Mononuclear cell (primary cell): Measurements from ENCODE around the gene MACO1. TPM values are rescaled to one million over a fixed set of nuclear protein-coding genes. Genes with fewer than 3 reads are reported as not detected.
A peak's percentile ranks its signal among the peaks of the same experiment; 100 is the strongest.
"Not testable (repeated sequence)": the region's sequence is repeated elsewhere in the genome, so short reads cannot be mapped to it uniquely, and the experiment has no call there.

Experiments
- H3K27me3 ChIP-seq: 2 replicates; pipeline ENCODE4 v1.6.0; 2011; ENCODE audit warnings: low read length, control low read depth; ENCODE audit not compliant: insufficient read depth
- H3K4me1 ChIP-seq: 2 replicates; pipeline ENCODE4 v1.5.1; 2011; ENCODE audit warnings: mild to moderate bottlenecking, low read length, control low read depth; ENCODE audit not compliant: insufficient read depth
- H3K4me3 ChIP-seq: 2 replicates; pipeline ENCODE4 v1.5.1; 2011; ENCODE audit warnings: mild to moderate bottlenecking, low read length, moderate library complexity
- H3K9me3 ChIP-seq: 2 replicates; pipeline ENCODE4 v1.5.1; 2011; ENCODE audit warnings: low read depth, mild to moderate bottlenecking, control low read depth, low read length
- total RNA-seq: library from RNA; depleted of rRNA; stranded (reverse); fragments of >200 nt; gene quantifications from one replicate; pipeline ENCODE4 v1.2.3, GENCODE V29; 2012

Gene MACO1
- total RNA-seq, 1 donor, result 23.6 TPM

DNA sequence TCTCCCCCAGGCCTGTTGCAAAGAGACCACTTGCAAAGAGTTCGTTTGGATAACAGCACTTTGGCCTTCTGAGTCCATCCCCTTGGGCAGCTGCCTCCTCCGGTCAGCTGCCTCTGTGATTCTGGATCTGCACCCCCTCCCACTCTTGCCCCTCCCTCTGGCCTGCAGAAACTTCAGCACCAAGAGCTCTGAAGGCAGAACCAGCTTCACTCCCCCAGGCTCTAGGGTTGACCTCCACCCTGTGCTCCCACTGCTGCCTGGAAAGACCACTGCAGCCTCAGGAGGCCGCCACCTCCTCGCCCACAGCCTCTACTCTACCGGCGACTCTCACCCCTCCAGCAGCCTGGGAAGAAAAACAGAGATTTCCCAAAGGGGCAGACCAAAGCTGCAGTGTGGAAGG is 16.5 kb upstream of the MACO1 start:
- not testable (repeated sequence) for H3K9me3 ChIP-seq, H3K4me3 ChIP-seq

GRCh38 chr1:25414578-25414977 is 16.1 kb upstream of the MACO1 start:
- not testable (repeated sequence) for H3K4me3 ChIP-seq, H3K9me3 ChIP-seq, H3K27me3 ChIP-seq, H3K4me1 ChIP-seq

More for the DNA sequence above, 16.5 kb upstream of the MACO1 start:
- H3K4me1 ChIP-seq, H3K27me3 ChIP-seq: not testable (repeated sequence)

GRCh38 chr1:25417280-25417679 is 13.4 kb upstream of the MACO1 start:
- not testable (repeated sequence) for H3K4me1 ChIP-seq, H3K27me3 ChIP-seq, H3K9me3 ChIP-seq, H3K4me3 ChIP-seq

- H3K27me3 ChIP-seq, H3K4me3 ChIP-seq, H3K9me3 ChIP-seq, H3K4me1 ChIP-seq: not testable (repeated sequence)
Measured at GRCh38 chr1:25419339-25419738, 11.4 kb upstream of the MACO1 start.

GRCh38 chr1:25420715-25421114 is 10.0 kb upstream of the MACO1 start, which contains the start of gene RHCE:
TSS of gene RHCE (minus strand) at chr1:25420825. CDS start at chr1:25420786, 39 bp downstream.
- not testable (repeated sequence) for H3K4me3 ChIP-seq, H3K9me3 ChIP-seq, H3K27me3 ChIP-seq, H3K4me1 ChIP-seq

GRCh38 chr1:25423206-25423605 is 7.5 kb upstream of the MACO1 start:
- H3K9me3 ChIP-seq, H3K27me3 ChIP-seq, H3K4me1 ChIP-seq: not testable (repeated sequence)

DNA sequence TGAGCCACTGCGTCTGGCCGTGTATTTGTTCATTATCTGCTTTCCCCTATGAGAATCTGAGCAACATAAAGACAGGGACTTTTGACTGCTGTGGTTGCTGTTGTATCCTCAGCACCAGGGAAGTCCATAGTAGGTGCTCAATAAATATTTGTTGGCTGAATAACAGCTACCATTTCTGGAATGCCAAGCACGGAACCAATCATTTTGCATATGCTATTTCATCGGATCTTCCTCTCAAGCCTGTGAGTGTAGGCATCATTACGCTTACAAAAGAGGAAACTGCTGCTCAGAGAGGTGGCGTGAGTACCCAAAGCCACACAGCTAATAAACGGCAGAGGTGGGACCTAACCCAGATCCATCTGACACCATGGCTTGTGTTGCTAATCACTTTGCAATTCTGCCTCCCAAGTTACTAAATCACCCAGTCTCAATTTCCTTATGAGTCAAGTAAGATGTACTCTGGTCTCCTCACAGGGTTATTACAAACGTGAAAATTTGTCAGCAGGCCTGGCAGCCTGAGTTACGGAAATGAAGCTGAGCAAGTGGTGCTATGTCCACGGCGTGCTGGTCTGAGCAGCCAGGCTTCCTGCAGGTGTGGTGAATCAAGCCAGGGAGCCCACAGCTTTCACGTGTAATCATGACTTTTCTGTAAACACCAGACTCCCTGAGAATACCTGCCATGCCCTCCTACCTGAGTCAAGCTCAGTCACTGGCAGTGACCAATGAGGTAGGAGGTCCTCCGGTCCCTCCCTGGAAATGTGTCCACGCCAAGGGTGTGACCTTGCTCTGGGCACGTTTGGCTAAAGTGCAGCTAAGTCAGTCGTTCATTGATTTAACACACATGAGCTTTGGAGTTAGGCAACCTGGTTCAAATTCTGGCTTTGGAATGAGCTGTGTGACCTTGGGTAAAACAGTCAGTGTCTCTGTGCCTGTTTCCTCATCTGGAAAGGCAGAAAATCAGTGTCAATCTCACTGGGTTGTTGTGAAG is 5.3 kb upstream of the MACO1 start:
- Histone ChIP-seq H3K4me1 (peaks cover 4% of the 10 kb centered on the region), H3K9me3 (no peaks in the 10 kb centered on the region), H3K27me3 (no peaks in the 10 kb centered on the region), H3K4me3 (no peak overlapping the region)

More at GRCh38 chr1:25423206-25423605, 7.5 kb upstream of the MACO1 start:
- H3K4me3 ChIP-seq, result not testable (repeated sequence)

DNA sequence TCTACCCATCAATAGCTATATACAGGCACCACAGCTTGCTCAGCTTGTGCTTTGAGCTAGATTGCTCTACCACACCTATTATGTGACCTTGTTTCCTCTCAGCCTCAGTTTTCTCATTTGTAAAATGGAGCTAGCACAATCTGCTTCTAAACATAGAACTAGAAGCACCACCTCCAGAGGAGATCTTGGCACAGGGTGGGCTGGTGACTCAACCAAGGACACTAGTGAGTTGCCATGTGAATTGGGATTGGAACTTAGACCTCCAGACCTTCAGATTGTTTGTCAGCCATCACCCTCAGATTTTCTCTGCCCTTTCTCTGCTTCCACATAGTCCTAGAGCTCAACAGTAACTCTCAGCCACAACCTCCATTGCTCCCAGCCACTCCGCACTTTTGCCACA is 3.0 kb upstream of the MACO1 start:
- H3K4me1 ChIP-seq, result peaks cover 15% of the 10 kb centered on the region
- H3K4me3 ChIP-seq, result no peak overlapping the region
- H3K9me3 ChIP-seq, result no peaks in the 10 kb centered on the region
- H3K27me3 ChIP-seq, result no peaks in the 10 kb centered on the region

DNA sequence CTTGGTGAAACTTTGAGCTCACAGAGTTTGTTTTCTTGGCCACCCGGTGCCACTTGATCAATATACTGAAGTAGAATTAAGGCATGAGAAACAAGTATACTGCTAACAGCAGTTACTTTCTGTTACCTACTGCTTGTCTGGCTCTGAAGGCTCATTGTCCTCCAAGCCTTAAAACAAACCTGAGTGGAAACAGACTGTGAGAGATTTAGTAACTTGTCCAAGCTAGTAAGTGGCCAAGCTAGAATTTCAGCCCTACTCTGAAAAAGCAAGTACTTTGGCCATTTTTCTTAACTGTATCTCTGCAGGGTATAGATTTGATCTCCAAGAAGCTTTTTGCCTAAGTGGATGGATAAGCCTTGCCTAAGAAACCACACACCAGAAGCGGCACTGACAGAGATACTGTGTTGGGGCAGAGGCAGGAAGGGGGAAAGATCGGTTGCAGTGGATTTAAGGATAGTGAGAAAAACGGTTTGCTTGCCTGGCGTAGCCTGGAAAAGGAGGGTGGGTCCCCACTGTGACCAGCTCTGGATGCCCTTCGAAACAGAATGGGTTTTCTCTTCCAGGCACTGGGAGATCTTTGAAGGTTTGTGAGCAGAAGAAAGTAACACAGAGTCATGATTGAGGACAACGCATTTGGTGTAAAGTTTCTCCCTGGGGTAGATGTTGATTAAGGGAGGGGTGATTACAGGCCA is 2.1 kb upstream of the MACO1 start:
- no peak overlapping the region for H3K4me3 ChIP-seq
- H3K4me1 ChIP-seq, result peaks cover 20% of the 10 kb centered on the region
- no peaks in the 10 kb centered on the region for H3K9me3 ChIP-seq
- H3K27me3 ChIP-seq, result no peaks in the 10 kb centered on the region

DNA sequence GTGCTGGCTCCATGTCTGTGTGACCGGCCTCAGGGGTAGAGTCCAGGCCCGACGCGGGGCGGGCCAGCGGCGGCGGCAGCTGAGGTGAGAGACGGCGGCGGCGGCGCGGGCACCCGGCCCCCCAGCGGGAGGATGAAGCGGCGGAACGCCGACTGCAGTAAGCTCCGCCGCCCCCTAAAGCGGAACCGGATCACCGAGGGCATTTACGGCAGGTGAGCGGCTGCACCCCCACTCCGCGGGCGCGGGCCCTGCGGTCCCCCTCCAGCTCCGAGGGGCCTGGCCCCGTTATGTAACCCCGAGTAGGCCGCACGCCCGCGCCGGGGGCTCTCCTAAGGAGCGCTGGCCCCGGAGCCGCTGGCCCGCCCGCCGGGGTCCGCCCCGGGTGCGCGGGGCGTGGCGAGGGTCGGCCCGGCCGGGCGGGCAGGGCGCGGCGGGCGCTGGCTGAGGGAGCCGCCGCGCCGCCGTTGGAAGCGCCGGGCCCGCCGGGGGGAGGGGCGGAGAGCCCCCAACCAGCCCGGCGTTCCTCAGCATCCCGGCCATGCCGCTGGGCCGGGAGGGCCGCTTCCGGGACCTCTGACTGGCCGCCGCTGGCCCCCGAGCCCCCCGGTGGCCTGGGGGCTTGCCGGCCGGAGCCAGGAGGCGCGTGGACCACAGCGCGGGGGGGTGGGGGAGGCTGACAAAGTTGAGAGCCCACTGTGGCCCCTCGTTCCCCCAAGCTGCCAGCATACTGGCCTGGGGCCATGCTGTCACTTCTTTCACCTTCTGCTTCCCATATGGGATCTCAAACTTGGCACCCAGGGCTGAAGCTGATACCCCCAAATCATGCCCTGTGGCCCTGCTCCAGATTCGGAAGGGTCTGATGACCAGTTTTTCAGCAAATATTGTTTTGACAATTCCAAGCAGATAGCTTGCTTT is 527 bp downstream of the MACO1 start:
- no peaks in the 10 kb centered on the region for H3K9me3 ChIP-seq
- peak overlapping the region; percentile 80 for H3K4me3 ChIP-seq
- peaks cover 33% of the 10 kb centered on the region for H3K4me1 ChIP-seq
- H3K27me3 ChIP-seq, result no peaks in the 10 kb centered on the region

DNA sequence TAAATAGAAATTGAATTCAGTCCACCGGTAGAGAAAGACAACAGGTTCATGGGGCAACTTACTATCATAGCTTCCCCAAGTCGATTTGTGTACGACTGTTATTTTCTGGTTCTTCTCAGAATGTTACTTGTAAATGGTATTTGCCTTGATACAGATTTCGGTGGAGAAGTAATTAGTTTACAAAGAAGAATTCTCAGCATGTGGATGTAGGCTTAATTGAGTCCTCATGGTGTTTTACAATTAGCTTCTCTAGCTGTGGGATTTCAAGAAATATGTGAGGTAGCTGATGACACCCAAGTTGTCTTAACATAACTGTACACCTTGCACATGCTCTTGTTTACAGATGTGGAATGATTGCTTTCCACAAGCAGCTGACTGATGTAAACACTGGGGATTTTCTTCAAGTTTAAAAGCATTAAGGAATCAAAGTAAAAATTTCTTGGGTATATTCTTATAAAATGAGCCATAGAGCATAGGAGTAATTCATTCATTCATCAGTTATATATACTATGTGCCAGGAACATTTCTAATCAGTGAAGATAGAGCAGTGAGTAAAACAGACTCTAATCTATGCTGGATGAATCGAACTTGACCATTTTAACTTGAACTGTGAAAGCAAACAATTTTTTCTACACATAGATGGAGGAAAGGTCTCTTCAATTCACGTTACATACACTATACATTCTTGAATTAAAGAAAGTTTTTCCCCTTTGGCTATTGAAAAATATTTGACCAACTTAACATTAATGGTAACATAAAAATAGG is 1.4 kb downstream of the MACO1 start:
- H3K4me3 ChIP-seq, result peak overlapping the region; percentile 80
- no peaks in the 10 kb centered on the region for H3K9me3 ChIP-seq
- H3K27me3 ChIP-seq, result no peaks in the 10 kb centered on the region
- peaks cover 41% of the 10 kb centered on the region for H3K4me1 ChIP-seq

DNA sequence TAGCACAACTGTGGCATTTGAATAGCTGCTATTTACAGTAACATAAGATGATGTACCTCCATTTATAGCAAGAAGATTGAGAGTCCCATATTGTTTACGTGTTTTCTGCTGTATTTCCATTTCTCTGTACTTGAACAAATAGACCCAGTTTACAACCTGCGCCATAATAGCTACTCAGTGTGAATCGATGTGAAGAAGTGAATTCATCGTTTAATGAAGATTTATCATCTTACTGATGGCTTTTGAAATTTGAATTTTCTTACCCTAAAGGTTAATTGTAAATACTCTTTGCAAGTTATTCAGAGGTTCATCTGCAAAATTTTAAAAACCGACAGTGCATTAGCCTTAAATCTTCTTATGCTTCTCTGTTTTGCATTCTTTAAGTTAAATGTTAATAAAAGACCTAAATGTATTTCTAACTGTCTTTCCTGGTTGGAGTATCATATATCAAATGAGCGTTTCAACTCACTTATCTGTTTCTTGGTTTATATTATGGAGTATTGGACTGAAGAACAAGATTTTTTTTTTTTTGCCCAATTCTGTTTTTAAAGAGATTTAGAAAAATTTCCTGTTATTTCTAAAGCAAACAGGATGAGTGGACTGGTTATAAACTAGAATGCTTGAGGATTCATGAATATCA is 2.2 kb downstream of the MACO1 start:
- Histone ChIP-seq H3K4me3 (no peak overlapping the region), H3K9me3 (no peaks in the 10 kb centered on the region), H3K4me1 (peaks cover 41% of the 10 kb centered on the region), H3K27me3 (no peaks in the 10 kb centered on the region)

- Histone ChIP-seq H3K4me3 (no peak overlapping the region), H3K9me3 (no peaks in the 10 kb centered on the region), H3K27me3 (no peaks in the 10 kb centered on the region), H3K4me1 (peaks cover 41% of the 10 kb centered on the region)
Measured at GRCh38 chr1:25433389-25434186, 2.9 kb downstream of the MACO1 start.
